OCI-LY1 (cell line): ENCODE results near the gene ATP11B.

Experiments
- CTCF ChIP-seq: fragments of 200-600 bp; sonication (generic), shearing (Covaris generic); IDR thresholded peaks from 2 replicates; pipeline ENCODE4 v1.5.1; 2017; ENCODE audit warnings: mild to moderate bottlenecking, antibody characterized with exemption, low read length, moderate library complexity, mixed read lengths
- EZH2 ChIP-seq: fragments of 200-600 bp; sonication (generic), shearing (Covaris generic); IDR thresholded peaks from 2 replicates; pipeline ENCODE4 v1.8.0; 2017; ENCODE audit warnings: borderline replicate concordance, mixed run types, mild to moderate bottlenecking, antibody characterized with exemption, low read length, moderate library complexity, mixed read lengths

DNA sequence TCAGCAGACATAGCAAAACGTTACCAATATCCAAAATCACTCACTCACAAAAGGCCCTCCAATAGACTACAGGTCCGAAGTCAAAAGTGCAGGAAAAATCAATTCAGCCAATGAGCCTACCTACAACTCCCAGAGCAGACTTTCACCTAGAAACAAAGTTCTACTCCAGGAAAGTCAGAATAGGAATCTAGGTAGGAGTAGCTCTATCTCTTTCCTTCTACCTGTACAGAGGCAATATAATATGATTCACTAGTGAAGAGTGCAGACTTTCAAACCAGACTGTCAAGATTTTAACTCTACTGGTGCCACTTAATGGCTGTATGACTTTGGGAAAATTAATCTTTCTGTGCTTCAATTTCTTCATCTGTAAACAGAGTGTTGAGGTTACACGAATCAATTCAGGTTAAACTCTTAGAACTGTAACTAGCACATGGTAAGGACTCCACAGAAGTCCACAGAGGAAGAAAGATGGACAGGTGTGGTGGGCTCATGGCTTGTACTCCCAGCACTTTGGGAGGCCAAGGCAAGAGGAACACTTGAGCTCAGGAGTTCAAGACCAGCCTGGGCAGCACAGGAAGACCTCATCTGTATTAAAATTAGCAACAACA lies 177.6 kb downstream of the ATP11B start:
- TF ChIP-seq CTCF (no peak), EZH2 (no peak)
